Astrocyte of the cerebellum (primary cell): ENCODE results near the gene DNAJC7.

Experiments used
- DNase-seq: peaks from one replicate; pipeline ENCODE4 v3.0.0-alpha.2; 2011; ENCODE audit warnings: low read depth
- H3K4me3 ChIP-seq: 2 replicates; pipeline ENCODE4 v1.5.1; 2011; ENCODE audit warnings: mild to moderate bottlenecking, low read depth, low read length, moderate library complexity
- in situ Hi-C: cut with HindIII; loops from 2 replicates; pipeline ENCODE4 v1.10.0; 2017; ENCODE audit warnings: low sequenced_read_pairs
- TF ChIP-seq, protein P1 (sequence below): IDR thresholded peaks from 2 replicates; pipeline ENCODE4 v1.5.1; 2012; ENCODE audit warnings: low read length, low read depth, moderate library complexity, mild to moderate bottlenecking; ENCODE audit errors: missing control alignments

Gene DNAJC7

GRCh38 chr17:42058063-42058462 is 40.8 kb upstream of the DNAJC7 start:
- in situ Hi-C loops, result no loop called here
- TF ChIP-seq, protein P1, sequence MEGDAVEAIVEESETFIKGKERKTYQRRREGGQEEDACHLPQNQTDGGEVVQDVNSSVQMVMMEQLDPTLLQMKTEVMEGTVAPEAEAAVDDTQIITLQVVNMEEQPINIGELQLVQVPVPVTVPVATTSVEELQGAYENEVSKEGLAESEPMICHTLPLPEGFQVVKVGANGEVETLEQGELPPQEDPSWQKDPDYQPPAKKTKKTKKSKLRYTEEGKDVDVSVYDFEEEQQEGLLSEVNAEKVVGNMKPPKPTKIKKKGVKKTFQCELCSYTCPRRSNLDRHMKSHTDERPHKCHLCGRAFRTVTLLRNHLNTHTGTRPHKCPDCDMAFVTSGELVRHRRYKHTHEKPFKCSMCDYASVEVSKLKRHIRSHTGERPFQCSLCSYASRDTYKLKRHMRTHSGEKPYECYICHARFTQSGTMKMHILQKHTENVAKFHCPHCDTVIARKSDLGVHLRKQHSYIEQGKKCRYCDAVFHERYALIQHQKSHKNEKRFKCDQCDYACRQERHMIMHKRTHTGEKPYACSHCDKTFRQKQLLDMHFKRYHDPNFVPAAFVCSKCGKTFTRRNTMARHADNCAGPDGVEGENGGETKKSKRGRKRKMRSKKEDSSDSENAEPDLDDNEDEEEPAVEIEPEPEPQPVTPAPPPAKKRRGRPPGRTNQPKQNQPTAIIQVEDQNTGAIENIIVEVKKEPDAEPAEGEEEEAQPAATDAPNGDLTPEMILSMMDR, result no peak
- no peak for DNase-seq
- no peak overlapping the region for H3K4me3 ChIP-seq

GRCh38 chr17:42056635-42057034 is 39.4 kb upstream of the DNAJC7 start:
- DNase-seq, result no peak
- in situ Hi-C loops, result no loop called here
- TF ChIP-seq, protein P1, result no peak
- H3K4me3 ChIP-seq, result no peak overlapping the region

DNA sequence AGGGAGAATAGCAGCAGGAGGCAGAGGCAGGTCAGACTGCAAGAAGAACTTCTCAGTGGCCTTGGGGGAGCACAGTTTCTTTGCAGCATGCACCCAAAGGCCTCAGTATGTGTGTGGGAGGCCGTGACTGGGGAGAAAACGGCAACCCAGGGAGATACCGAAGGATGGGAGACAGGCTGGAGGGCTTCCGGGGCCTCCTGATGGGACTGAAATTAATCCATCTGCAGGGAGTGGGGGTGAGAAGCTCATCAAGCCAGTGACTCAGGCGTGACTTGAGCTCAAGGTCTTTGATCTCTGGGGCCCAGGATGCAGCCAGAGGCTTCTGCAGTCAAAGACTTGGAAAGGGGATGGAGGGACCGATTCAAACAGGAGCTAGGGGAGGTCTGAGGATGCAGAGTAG is 38.3 kb upstream of the DNAJC7 start:
- in situ Hi-C loops, result no loop called here
- no peak for DNase-seq
- TF ChIP-seq, protein P1, result no peak
- H3K4me3 ChIP-seq, result no peak overlapping the region

GRCh38 chr17:42055027-42055426 is 37.8 kb upstream of the DNAJC7 start:
- DNase-seq, result no peak
- H3K4me3 ChIP-seq, result no peak overlapping the region
- in situ Hi-C loops, result no loop called here
- TF ChIP-seq, protein P1, result no peak

DNA sequence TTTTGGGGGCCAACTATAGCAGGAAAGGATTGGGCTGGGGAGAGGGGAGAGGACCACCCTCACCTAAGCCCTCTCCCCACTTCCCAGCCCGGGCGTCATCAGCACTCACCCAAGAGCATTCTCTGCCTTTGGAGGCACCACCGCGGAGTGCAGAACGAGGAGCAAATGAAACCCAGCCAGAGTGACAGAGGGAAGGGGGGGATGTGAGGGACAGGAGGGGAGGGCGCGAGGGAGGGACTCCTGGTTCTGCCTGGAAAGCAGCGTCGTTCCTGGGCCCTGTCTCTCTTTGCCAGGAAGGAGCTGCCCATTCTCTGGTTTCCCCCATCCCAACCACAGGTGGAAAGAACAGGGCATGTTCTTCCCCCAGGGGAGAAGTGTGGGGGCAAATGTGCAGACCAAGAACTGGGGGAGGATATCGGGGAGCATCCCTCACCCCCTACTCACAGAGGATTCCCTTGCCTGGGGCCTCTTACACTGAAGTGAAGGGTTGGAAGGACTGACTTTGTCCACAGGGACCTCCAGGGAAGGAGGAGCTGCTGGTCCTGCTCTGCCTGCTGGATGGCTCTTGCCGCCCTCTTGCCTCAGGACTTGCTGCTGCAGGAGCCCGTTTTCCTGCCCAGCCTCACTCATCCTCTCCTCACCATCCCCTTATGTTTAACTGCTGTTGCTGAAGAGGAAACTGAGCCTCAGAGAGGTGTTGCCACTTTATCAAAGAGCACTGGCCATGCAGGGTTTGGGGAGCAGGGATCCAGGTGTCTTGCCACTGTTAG is 36.7 kb upstream of the DNAJC7 start:
- no peak for DNase-seq
- in situ Hi-C loops, result no loop called here
- TF ChIP-seq, protein P1, result no peak
- no peak overlapping the region for H3K4me3 ChIP-seq

GRCh38 chr17:42052346-42052877 is 35.2 kb upstream of the DNAJC7 start:
- H3K4me3 ChIP-seq, result no peak overlapping the region
- TF ChIP-seq, protein P1, result no peak
- in situ Hi-C loops, result no loop called here
- DNase-seq, result no peak
